ENCODE measurements around the gene SERTAD4.

DNA sequence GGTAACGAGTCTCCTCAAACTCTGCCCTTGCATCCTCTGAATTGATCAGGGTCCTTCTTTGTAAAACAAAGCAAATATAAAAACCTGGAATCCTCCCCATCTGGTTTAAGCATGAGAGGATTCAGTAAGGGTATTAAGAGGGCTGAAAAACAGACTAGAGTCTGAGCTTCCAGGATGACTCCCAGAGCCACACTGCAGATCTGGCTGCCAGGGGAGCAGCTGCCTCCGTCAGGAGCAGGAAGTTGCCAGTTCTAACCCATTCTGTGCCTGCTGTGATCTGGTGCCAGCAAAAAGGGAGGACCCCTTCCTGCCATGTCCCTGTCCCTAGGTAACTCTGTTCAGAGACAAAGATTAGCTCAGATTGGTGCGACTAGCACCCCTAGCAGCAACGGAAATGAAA is 27.5 kb downstream of the SERTAD4 start:
- TF ChIP-seq POLR2AphosphoS5 (IDR thresholded peaks at IDR 0.05) (no peak), POLR2A (IDR thresholded peaks at IDR 0.05; ENCODE audit: low read depth) (no peak)
- TF ChIP-seq, protein P1, sequence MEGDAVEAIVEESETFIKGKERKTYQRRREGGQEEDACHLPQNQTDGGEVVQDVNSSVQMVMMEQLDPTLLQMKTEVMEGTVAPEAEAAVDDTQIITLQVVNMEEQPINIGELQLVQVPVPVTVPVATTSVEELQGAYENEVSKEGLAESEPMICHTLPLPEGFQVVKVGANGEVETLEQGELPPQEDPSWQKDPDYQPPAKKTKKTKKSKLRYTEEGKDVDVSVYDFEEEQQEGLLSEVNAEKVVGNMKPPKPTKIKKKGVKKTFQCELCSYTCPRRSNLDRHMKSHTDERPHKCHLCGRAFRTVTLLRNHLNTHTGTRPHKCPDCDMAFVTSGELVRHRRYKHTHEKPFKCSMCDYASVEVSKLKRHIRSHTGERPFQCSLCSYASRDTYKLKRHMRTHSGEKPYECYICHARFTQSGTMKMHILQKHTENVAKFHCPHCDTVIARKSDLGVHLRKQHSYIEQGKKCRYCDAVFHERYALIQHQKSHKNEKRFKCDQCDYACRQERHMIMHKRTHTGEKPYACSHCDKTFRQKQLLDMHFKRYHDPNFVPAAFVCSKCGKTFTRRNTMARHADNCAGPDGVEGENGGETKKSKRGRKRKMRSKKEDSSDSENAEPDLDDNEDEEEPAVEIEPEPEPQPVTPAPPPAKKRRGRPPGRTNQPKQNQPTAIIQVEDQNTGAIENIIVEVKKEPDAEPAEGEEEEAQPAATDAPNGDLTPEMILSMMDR (IDR thresholded peaks at IDR 0.05), result no peak

All from esophagus muscularis mucosa (tissue), 3 donors.